IPS DF 6.9 (cell line): Measurements from ENCODE around the gene ATP6V0D1.

ENCODE experiments used
- DNase-seq: peaks from one replicate; pipeline ENCODE4 v3.0.0-alpha.2; 2013; ENCODE audit warnings: low read depth, low spot score
- H3K27ac ChIP-seq: one replicate; pipeline ENCODE4 v1.5.1; 2013; ENCODE audit warnings: low read length, control low read depth
- H3K27me3 ChIP-seq: 2 replicates; pipeline ENCODE4 v1.6.1; 2013; ENCODE audit warnings: mild to moderate bottlenecking, low read length; ENCODE audit not compliant: control insufficient read depth, insufficient read depth
- H3K36me3 ChIP-seq: 2 replicates; pipeline ENCODE4 v1.6.1; 2013; ENCODE audit warnings: low read length; ENCODE audit not compliant: control insufficient read depth, insufficient read depth
- H3K4me1 ChIP-seq: 2 replicates; pipeline ENCODE4 v1.6.1; 2013; ENCODE audit warnings: low read length; ENCODE audit not compliant: control insufficient read depth, insufficient read depth
- H3K4me3 ChIP-seq: 2 replicates; pipeline ENCODE4 v1.5.1; 2013; ENCODE audit warnings: mild to moderate bottlenecking, low read length
- H3K9me3 ChIP-seq: 2 replicates; pipeline ENCODE4 v1.6.1; 2013; ENCODE audit warnings: low read length, inconsistent platforms; ENCODE audit not compliant: control insufficient read depth, insufficient read depth
- WGBS: extraction: QIAGEN DNeasy Blood & Tissue Kit; methylation state at CpG from one replicate; pipeline ENCODE4 v1.1.7; 2013; ENCODE audit warnings: mixed read lengths, missing lambda C conversion rate; ENCODE audit not compliant: insufficient read length, insufficient coverage; 5-methylcytosine and 5-hydroxymethylcytosine counted together

ATP6V0D1 gene

GRCh38 chr16:67480833-67481560 is at the start of gene ATP6V0D1:
TSS of gene ATP6V0D1 (minus strand) at chr16:67481157. CDS start at chr16:67481086, 71 bp downstream.
- H3K36me3 ChIP-seq, result no peaks in the 10 kb centered on the region
- WGBS, result no CpG with 5 or more reads among the region's 57 CpGs
- H3K4me1 ChIP-seq, result no peaks in the 10 kb centered on the region
- H3K27ac ChIP-seq, result no peak within 1 kb of the TSS
- H3K9me3 ChIP-seq, result no peaks in the 10 kb centered on the region
- DNase-seq, result peak; percentile 95
- H3K4me3 ChIP-seq, result peak within 1 kb of the TSS; percentile 87; the same call in 1 of the 2 replicates
- no peaks in the 10 kb centered on the region for H3K27me3 ChIP-seq

GRCh38 chr16:67530013-67530939 is 49.3 kb upstream of the ATP6V0D1 start:
- WGBS, result no CpG with 5 or more reads among the region's 48 CpGs
- H3K9me3 ChIP-seq, result no peaks in the 10 kb centered on the region
- DNase-seq, result no peak
- no peaks in the 10 kb centered on the region for H3K4me1 ChIP-seq
- H3K27ac ChIP-seq, result no peak overlapping the region
- peaks cover 60% of the 10 kb centered on the region for H3K27me3 ChIP-seq
- peak overlapping the region; percentile 35; the same call in 1 of the 2 replicates for H3K4me3 ChIP-seq
- no peaks in the 10 kb centered on the region for H3K36me3 ChIP-seq

- H3K27ac ChIP-seq, result no peak overlapping the region
- no peaks in the 10 kb centered on the region for H3K36me3 ChIP-seq
- no peaks in the 10 kb centered on the region for H3K9me3 ChIP-seq
- no peaks in the 10 kb centered on the region for H3K4me1 ChIP-seq
- no CpG with 5 or more reads among the region's 16 CpGs for WGBS
- peak overlapping the region; percentile 46; the same call in 1 of the 2 replicates for H3K4me3 ChIP-seq
- DNase-seq, result no peak
- H3K27me3 ChIP-seq, result peaks cover 58% of the 10 kb centered on the region
These were observed 48.6 kb upstream of the ATP6V0D1 start for GRCh38 chr16:67529582-67530012.

GRCh38 chr16:67528870-67529581 is 48.1 kb upstream of the ATP6V0D1 start:
- peaks cover 59% of the 10 kb centered on the region for H3K27me3 ChIP-seq
- H3K9me3 ChIP-seq, result no peaks in the 10 kb centered on the region
- no peaks in the 10 kb centered on the region for H3K4me1 ChIP-seq
- no CpG with 5 or more reads among the region's 65 CpGs for WGBS
- no peak for DNase-seq
- peak overlapping the region; percentile 46; the same call in 1 of the 2 replicates for H3K4me3 ChIP-seq
- no peaks in the 10 kb centered on the region for H3K36me3 ChIP-seq
- H3K27ac ChIP-seq, result no peak overlapping the region

GRCh38 chr16:67528222-67528869 is 47.4 kb upstream of the ATP6V0D1 start, which contains the start of gene RIPOR1:
TSS of gene RIPOR1 (plus strand) at chr16:67528829. CDS start at chr16:67538447, 9,618 bp downstream.
- Histone ChIP-seq H3K27ac (no peak within 1 kb of the TSS), H3K36me3 (no peaks in the 10 kb centered on the region), H3K4me3 (peak within 1 kb of the TSS; percentile 46; the same call in 1 of the 2 replicates), H3K27me3 (peaks cover 57% of the 10 kb centered on the region), H3K4me1 (no peaks in the 10 kb centered on the region), H3K9me3 (no peaks in the 10 kb centered on the region)
- WGBS, result no CpG with 5 or more reads among the region's 45 CpGs
- no peak for DNase-seq

- Histone ChIP-seq H3K27me3 (peaks cover 38% of the 10 kb centered on the region), H3K4me3 (no peak overlapping the region), H3K4me1 (no peaks in the 10 kb centered on the region), H3K9me3 (no peaks in the 10 kb centered on the region), H3K36me3 (no peaks in the 10 kb centered on the region), H3K27ac (no peak overlapping the region)
- no CpG with 5 or more reads among the region's 3 CpGs for WGBS
- no peak for DNase-seq
These were observed 45.3 kb upstream of the ATP6V0D1 start for GRCh38 chr16:67526149-67526791.

GRCh38 chr16:67525176-67525860 is 44.4 kb upstream of the ATP6V0D1 start:
- no peaks in the 10 kb centered on the region for H3K36me3 ChIP-seq
- H3K4me3 ChIP-seq, result no peak overlapping the region
- no CpG with 5 or more reads among the region's 11 CpGs for WGBS
- peaks cover 29% of the 10 kb centered on the region for H3K27me3 ChIP-seq
- H3K4me1 ChIP-seq, result no peaks in the 10 kb centered on the region
- DNase-seq, result no peak
- no peak overlapping the region for H3K27ac ChIP-seq
- no peaks in the 10 kb centered on the region for H3K9me3 ChIP-seq

- Histone ChIP-seq H3K9me3 (no peaks in the 10 kb centered on the region), H3K4me3 (peak overlapping the region; percentile 21; the same call in 1 of the 2 replicates), H3K4me1 (no peaks in the 10 kb centered on the region), H3K36me3 (no peaks in the 10 kb centered on the region; the same call in 1 of the 2 replicates), H3K27ac (no peak overlapping the region), H3K27me3 (peaks cover 5% of the 10 kb centered on the region; the same call in 1 of the 2 replicates)
- DNase-seq, result peak; percentile 90
- WGBS, result no CpG with 5 or more reads among the region's 25 CpGs
These were observed 40.3 kb upstream of the ATP6V0D1 start for GRCh38 chr16:67521095-67521804.
